Hypothalamus (tissue), 51 donors: ENCODE results near the gene TMEM245.

ENCODE experiments used
- DNase-seq, 51 donors: peaks; one replicate each; lab custom pipeline; 2025; lab: John Stamatoyannopoulos, UW

TMEM245 gene

DNA sequence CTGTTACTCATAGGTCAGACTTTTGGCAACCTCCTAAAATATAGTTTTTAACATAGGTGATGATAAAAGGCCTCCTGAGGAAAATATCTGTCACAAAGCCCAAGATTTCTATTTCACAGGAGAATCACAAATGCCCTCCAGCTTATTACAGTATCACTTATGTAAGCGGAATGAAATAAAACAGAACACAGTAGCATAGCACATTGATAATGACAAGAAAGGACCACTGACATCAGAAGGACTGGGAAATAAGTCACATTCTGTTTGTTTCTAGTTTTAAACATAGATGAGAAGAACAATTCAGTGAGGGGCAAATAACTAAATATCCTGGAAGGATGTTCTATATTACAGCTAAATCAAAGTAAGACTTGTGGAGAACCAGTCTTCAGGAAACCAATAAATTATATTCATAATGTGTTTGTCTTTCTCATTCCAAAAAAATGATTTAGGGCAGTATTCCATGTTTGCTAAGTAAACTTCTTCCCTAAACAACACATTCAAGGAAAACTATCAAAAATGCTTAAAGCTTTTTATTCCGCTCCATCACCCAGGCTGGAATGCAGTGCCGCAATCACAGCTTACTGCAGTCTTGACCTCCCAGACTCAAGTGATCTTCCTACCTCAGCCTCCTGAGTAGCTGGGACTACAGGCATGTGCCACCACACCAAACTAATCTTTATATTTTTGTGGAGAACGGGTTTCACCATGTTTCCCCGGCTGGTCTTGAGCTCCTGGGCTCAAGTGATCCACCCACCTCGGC is 85.6 kb downstream of the TMEM245 start:
- no peak for DNase-seq

DNA sequence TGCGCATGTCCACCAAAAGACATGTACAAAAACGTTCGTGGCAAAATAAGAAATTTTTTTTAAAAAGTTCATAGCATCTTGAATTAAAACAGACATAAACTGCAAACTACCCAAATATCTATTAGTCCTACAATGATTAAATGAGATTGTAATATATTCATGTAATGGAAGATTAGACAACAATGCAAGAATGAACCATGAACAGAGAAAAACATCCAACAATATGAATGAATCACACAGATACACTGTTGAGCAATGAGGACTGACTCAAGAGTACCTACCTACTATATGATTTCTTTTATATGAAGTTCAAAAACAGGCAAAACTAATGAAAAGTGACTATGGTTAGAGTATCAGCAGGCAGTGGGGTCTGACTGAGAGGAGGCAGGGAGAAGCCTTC is 88.5 kb downstream of the TMEM245 start:
- no peak for DNase-seq

DNA sequence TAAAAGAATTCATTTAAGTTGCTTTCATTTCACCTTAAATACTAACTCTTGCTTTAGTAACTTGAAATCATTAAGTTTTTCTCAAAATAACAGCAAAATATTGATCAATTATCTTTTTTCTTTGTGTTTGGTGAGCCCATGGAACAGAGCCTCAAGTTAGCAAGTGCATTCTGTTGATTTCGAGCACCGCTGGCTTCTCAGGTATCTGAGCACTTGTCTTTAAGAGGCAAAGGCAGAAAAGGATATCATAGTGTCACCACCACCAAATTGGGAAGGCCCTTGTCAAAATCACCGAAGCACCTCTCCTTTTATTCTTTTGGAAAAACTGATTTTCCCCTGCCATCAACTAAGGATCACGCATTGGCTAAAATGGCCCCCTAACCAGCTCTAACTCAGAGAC is 89.3 kb downstream of the TMEM245 start:
- DNase-seq = no peak

DNA sequence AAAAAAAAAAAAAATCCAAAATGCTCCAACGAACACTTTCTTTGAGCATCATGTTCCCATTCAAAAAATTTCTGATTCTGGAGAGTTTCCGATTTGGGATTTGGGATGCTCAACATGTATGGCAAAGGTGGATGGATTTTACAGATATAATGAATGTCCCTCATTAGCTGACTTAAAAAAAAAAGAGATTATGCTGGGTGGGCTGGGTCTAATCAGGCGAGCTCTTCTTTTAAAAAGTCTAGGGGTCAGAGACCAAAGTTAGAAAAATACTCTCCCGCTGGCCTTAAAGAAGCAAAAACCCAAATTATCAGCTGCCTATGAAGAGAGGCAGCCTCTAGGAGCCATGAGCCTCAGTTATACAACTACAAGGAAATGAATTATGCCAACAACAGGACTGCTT is 91.3 kb downstream of the TMEM245 start:
- no peak for DNase-seq

DNA sequence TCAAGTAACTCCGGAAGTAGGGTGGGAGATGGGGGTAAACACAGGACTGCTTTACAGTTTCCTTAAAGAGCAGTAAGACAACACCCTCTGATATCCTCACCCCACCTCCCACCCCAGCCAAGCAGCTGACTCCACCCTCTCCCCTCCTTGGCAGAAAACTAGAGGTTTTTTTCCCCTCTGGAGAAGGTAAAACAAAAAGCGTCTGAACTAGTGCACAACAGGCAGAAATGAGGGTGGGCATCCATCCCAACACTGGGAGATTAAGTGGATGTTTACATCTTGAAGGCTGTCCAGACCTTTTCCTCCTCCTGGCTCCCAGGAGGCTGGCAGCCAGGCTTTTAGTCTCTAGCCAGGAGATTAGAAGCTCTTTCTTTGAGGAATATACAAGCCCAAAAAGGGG is 92.6 kb downstream of the TMEM245 start:
- no peak for DNase-seq

DNA sequence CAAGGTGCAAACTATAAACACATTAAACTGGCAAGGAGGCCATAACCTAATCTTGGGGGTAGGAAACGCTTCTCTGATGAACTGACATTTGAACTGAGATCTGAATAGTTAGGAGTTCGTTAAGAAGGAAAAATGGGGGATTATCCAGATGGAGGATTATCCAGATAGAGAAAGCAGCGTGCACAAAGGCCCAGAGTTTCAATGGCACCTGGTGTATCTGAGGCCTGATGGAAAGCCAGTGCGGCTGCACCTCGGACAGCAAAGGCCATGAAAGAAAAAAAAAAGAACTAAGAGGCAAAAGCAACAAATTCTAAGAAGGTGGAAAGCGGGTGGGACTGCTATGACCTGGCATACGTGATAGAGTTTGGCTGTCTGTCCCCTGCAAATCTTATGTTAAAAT is 93.4 kb downstream of the TMEM245 start:
- DNase-seq = no peak

DNA sequence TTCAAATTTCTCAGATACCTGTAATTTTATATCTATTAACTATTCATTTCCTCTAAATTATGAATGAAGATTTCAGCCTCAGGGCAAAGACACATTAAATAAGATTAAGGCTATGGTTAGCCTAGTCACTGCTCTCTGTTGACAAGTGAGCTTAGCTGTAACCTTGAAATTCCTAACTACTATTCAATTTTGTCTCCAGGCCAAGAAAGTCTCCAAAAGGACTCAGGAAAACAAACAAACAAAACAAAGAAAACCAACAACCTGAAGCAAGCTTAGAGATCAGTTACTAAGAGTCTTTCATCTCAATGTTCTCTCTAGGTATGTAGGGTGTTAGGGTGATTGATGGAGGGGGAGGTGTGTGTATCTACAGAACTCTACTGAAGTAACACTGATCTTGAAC is 96.9 kb downstream of the TMEM245 start:
- no peak for DNase-seq

DNA sequence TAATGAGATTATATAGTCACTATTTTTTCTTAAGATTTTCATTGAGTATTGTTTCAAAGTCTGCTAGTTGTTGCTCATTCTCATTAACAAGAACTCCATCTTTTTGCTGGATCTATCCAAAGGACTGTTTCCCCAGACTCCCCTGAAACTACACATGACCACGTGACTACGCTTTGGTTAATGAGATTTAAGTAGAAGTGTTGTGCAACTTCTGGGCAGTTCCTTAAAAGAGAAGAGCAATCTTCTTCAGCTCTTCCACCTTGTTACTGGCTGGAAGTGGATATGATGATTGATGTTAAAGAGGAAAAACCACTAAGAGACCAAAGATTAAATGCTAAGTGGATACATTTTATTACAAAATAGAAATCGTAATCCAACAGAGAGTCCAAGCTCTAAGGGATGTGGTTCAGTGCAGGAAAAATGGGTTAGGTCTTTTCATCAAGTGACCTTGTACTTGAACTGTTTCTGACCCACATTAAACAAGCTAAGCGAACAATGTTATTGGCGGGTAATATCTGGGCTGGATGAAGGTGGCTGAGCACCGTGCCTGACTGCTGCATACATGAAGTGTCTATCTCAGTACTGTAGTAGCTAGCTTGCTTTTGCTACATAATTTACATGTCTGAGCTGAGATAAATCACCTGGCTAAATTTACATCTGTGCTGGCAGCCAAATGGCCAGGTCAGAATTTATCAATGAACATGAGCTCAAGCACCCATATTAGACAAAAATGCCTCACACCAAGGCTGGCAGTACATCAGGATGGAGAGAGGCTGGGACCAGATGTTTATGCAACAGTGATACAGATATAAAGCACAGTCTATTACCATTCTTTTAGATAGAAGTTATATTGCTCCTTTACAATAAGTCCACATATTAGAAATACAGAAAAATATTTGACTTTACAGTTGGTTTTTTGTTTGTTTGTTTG is 98.9 kb downstream of the TMEM245 start:
- DNase-seq = no peak

DNA sequence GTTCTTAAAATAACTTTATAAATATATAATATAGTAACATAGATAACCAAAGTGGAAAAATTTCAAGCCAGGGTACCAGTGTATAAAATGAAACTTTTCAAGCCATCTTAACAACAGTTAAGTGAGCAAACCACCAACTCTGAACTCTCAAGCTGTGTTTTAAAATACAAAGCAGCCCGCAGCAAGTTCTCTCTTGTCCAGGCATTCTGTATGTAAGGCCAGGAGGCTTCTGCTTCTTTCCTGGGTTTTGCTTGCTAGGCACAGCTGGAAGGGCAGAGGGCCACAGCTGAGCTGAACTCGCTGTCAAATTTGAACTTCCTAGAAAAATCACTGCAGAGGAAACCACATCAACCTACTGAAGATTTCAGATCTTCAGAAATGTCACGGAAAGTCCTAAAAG is 99.6 kb downstream of the TMEM245 start:
- DNase-seq = no peak

DNA sequence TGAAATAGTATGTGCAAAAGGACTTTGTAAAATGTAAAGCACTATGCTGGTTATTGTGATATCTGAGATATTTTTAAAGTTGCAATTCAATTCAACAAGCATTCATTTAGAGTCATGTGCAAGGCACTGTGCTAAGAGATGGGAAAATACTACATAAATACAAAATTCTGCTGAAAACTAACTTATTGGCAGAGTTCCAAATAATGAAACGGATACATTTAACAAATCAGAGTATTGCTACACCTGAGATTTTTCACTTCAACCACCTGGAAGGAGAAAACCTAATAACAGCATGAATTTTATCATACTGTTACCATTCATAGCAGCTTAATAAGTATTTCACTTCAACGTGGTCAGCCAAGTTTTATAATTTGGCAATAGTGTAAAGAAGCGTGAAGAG is 100.3 kb downstream of the TMEM245 start:
- DNase-seq = no peak

DNA sequence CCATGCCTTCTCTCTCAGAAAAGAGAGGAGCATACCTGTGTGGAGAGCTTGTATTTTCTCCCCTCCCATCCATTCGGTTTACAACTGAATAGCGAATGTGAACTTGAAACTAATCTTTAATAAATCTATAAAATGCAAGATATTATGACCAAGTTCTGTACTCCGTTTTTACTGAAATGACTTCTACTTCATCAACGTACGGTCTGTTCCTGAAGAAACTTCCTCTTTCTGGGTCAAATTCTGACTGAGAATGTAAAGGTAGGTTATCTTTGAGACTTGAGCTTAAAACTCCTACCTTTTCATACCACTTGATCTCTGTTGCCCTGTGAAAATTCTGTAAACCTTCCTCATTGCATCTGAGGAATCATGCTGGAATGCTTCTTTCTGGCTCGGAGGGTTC is 102.3 kb downstream of the TMEM245 start:
- no peak for DNase-seq

DNA sequence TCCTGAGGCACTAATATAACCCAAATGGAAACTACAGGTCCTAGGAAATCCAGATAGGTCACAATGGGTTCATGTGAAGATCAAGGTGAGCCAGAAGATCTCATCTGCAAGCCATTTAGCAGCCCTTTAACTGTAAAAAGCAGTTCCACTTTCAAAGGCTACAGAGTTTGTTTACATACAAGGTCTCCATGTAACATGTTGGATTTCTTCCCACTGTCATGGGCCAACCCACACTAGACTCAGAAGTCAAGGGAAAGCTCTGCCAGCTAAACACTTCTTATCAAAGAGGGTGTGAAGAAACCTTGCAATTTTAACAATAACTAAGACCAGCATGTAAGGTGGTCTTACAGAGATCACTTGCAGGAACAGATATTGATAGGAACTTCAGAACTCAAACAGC is 102.7 kb downstream of the TMEM245 start:
- no peak for DNase-seq

DNA sequence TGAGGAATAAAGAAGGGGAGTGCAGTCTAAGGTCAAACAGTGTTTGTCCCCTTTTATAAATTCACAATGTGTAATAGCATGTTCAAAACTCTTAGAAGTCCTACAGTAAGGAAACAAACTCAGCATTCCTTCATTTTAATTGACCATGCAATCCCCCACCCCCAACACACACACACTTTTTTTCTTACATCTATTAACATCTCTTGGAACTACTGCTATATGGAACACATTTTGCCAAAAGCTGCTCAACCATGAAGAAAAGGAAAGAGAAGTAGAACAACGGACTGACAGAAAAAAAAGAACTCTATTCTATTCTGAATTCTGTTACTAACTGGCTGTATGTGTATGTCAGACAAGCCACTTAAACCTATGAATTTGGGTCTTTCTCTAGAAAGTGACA is 103.6 kb downstream of the TMEM245 start:
- DNase-seq = no peak

DNA sequence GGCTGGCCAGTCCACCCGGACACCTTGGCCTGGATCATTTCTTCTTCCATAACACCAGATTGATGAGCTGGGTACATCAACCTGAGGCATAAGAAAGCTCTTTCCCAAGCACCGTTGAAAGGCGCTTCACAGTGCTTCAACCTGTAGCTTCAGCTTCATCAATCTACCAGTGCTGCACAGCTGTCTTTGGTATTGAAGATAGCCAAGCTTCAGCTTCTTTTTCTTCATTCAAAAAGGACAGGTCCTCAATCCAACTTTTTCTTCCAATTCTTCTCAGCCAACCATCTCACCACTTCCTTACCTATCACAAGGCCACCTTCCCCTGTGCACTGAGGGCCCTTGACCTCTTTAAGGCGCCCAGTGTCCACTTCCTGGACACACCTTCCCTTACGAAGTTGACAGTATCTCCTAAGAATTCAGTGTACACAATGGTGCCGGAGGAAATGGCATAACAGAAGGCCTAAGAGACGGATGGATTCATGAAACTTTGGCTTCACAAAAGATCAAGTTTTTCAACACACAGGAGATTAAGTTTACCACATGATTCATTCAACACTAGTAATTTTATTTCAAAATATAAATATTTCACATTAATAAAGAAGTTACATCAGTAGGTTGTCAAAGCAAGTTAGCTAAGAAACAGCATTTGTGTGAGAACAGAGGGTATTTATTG is 105.0 kb downstream of the TMEM245 start:
- DNase-seq = no peak

DNA sequence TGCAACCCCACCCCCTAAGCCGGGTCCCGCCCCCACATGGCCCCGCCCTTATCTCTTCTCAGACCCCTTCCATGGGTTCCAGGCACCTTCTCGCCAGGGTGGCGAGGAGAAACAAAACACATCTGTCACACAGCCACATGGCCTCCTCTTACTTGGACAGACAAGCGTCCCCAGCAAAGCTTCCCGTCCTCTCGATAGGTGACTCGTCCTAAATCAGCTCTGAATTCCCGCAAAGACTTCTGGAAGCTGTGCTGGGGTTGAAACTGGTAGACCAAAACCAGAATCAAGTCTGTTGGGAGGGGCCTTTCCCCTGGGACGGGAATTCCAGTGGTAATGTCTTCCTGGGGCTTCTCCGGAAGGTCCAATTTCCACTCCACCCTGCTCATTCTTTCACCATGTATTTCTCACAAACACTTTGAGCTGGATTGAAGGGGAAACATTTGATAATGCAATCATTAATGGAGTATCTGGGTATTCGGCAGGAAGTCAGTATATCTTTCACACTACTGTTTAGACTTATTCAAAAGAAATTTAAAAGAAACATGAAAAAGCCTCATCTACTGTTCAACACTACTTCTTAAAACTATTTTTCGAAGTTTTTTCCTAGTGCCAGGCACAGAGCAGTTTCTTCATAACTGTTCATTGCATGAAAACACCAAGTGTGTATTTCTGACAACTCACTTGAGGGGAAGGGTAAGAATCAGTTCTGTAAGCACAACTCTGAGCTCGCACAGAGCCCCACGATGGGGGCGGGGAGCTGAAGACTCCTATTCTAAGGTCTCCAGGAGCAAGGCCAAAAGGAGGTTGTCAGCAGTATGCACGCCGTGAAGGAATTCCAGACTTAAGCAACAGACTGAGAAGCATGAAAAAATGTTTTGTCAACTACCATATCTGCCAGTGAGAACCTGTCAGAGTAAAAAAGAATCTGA is 105.8 kb downstream of the TMEM245 start:
- DNase-seq = peak in 7 of 51 donors; percentile 1 to 59 (median 6)

DNA sequence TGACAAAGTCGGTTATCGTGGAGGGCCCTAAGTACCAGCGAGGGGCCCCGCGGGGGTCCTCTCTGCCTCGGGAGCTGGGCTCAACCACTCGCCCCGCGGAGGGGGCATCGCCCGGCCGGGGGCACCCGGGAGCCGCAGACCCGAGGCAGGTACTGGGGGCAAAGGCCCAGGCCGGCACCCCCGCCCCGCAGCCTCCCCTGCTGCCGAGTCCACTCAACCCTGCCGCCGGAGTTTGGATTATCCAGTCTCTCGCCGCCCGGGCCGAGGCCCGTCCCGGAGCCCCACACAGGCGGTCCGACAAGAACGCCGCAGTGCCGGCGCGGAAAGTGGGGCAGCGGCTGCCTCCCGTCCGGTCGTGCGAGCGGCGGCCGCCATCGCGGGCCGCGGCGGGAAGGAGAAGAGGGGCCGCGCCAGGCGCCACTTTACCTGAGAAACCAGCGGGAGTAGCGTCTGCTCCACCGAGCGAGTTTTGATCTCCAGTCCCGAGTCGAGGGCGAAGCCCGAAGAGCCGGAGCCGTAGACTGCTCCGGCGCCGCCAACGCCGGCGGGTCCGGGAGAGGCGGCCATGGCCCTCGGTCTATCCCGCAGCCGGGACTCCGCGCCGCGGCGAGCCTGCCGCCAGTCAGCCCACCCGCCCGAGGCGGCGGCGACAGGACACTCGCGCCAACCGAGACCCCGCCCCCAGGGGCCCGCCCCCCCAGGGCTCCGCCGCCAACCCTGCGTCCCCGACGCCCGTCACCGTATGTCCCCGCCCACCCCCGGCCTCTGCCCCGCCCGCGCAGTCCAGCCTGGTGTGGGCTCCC is 106.7 kb downstream of the TMEM245 start, which contains the start of gene CTNNAL1:
CTNNAL1 (minus strand) TSS at position 624 of the 803 bp plus-strand sequence; CDS start at position 567, 57 bp downstream.
- peak; percentile 42 to 95 (median 84) for DNase-seq

DNA sequence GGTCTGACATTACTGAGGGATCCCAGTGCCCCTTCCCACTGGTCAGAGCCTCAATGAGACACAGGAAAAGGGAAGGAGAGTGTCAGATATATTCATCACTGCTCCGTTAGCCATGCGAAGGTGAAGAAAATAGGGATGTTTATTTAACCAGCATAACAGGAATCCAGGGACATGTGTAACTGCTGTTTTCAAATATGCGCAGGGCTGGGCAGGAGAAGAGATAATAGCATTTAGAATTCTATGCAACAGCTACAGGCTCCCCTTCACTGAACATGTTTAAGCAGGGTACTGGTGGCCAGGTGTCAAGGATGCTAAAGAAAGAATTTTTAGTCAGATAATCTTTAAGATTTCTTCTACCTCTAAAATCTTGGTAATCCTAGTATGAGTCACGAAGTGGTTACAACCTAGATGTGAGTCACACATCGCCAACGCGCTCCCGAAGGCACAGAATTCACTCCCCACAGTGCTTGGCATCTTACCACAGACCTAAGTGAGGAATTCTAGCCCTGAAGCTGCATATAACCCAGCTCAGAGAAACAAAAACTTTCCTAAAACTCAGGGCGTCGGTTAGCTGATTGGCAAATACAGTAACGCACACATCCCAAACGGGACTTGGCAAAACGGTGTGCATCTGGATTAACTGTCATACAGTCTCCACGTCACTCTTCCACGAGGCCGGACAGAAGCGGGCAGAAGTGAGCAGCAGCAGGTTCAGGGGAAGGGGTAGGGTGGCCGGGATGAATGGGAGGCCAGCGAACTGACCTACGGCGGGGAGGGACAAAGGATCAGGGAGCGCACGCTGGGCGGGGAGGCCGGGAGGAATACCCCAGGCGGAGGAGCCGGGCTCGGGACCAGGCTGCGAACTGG is 107.5 kb downstream of the TMEM245 start:
- DNase-seq = peak in 26 of 51 donors; percentile 7 to 67 (median 32)

DNA sequence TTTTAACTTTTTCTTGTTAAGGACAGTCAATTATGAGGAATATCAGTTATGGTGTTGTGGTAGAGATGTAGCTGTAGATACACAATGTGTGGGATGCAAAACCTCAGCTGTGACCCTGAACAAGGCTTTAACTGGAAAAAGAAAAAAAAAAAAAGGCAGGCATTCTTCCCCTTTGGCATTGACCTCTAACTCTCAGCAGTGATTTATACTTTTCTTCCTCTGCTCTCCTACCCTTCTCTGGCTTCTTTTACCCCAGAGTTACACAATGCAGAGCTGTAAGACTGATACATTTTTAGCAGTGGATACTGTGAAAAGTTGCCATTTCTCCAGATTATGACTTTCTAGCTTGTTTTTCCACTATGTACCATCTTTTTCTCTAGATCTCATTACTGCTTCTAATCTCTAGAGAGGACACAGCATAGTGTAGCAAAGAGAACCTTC is 108.5 kb downstream of the TMEM245 start:
- no peak for DNase-seq
